K562 (cell line): ENCODE results near the gene IDI2. TPM values are rescaled to one million over a fixed set of nuclear protein-coding genes. Genes with fewer than 3 reads are reported as not detected.

Experiments
- CEBPB ChIP-seq: fragments of 450-650 bp; IDR thresholded peaks from 2 replicates; pipeline ENCODE4 v1.6.1; 2016; ENCODE audit warnings: missing genetic modification characterization, missing compliant biosample characterization
- CHAMP1 ChIP-seq: fragments of 450-650 bp; IDR thresholded peaks from 2 replicates; pipeline ENCODE4 v1.6.1; 2016; ENCODE audit warnings: mild to moderate bottlenecking
- CHCHD3 ChIP-seq: fragments of 250-450 bp; sonication (Bioruptor Pico); IDR thresholded peaks from 2 replicates; pipeline ENCODE4 v2.1.2; 2022; ENCODE audit warnings: mild to moderate bottlenecking
- ETS1 ChIP-seq: conservative IDR thresholded peaks from 2 replicates; pipeline ENCODE4 v1.6.1; 2011; ENCODE audit warnings: low read depth, mild to moderate bottlenecking, low read length; ENCODE audit not compliant: control insufficient read depth
- FOXJ2 ChIP-seq: fragments of 200-800 bp; sonication (Bioruptor generic); IDR thresholded peaks from 2 replicates; pipeline ENCODE4 v1.6.1; 2016; ENCODE audit warnings: missing genetic modification characterization, missing compliant biosample characterization
- HMG20A ChIP-seq: fragments of 450-650 bp; formaldehyde crosslinking; conservative IDR thresholded peaks from 2 replicates; pipeline ENCODE4 v1.4.0; 2020; ENCODE audit warnings: mild to moderate bottlenecking, mixed read lengths
- MNT ChIP-seq, 2 experiments: fragments of 450-650 bp; conservative IDR thresholded peaks; 2 replicates each; pipeline ENCODE4 v1.6.1; 2017; ENCODE audit warnings: mild to moderate bottlenecking in 2 of 2, moderate library complexity in 2 of 2
- MXI1 ChIP-seq: IDR thresholded peaks from 2 replicates; pipeline ENCODE4 v1.6.1; 2011; ENCODE audit warnings: low read depth, mild to moderate bottlenecking, improper control_type of control experiment, low read length
- NFATC3 ChIP-seq: fragments of 450-650 bp; IDR thresholded peaks from 2 replicates; pipeline ENCODE4 v1.6.1; 2017; ENCODE audit warnings: mild to moderate bottlenecking
- ZFP91 ChIP-seq: sonication (generic); formaldehyde crosslinking; IDR thresholded peaks from 2 replicates; pipeline ENCODE4 v1.8.0; 2022; ENCODE audit warnings: mild to moderate bottlenecking, missing genetic modification reagents
- ZKSCAN8 ChIP-seq: fragments of 200-800 bp; sonication (Bioruptor generic); IDR thresholded peaks from 2 replicates; pipeline ENCODE4 v1.6.1; 2016; ENCODE audit warnings: missing genetic modification characterization, missing compliant biosample characterization
- ZNF12 ChIP-seq: sonication (generic); formaldehyde crosslinking; IDR thresholded peaks from 2 replicates; pipeline ENCODE4 v1.4.0; 2020; ENCODE audit warnings: mild to moderate bottlenecking, missing genetic modification reagents
- ZNF253 ChIP-seq: fragments of 250-450 bp; sonication (Bioruptor Pico); conservative IDR thresholded peaks from 2 replicates; pipeline ENCODE4 v1.6.1; 2021; ENCODE audit warnings: mild to moderate bottlenecking
- ZNF395 ChIP-seq: fragments of 200-800 bp; sonication (Bioruptor generic); IDR thresholded peaks from 2 replicates; pipeline ENCODE4 v1.6.1; 2017; ENCODE audit warnings: missing genetic modification characterization, missing compliant biosample characterization
- ZNF518B ChIP-seq: fragments of 250-450 bp; sonication (Bioruptor Pico); IDR thresholded peaks from 2 replicates; pipeline ENCODE4 v1.5.0; 2021; ENCODE audit warnings: mild to moderate bottlenecking, moderate library complexity
- polyA plus RNA-seq, 8 experiments: library from polyadenylated mRNA; depleted of rRNA in 4 of 8; stranded (reverse) in 5 of 8; unstranded in 3 of 8; fragments of >200 nt; fragmentation: Nextera tagmentation in 2 of 8; fragmentation: Illumina TruSeq in 1 of 8; extraction: Ambion mirVana in 2 of 8; extraction: Trizol in 1 of 8; gene quantifications; 2 replicates each; pipeline versions ENCODE4 v1.2.1 to v1.2.3, GENCODE V29; 2011 to 2014; ENCODE audit warnings: inconsistent platforms in 1 of 8, missing spikeins in 1 of 8
- total RNA-seq, 7 experiments: library from RNA; depleted of rRNA in 6 of 7; stranded (reverse); fragments of >200 nt in 6 of 7; fragmentation: Illumina TruSeq in 2 of 7; extraction: Trizol in 2 of 7; gene quantifications; 2 replicates each; pipeline versions ENCODE4 v1.2.1 to v1.2.3, GENCODE V29; 2011 to 2021; ENCODE audit warnings: low replicate concordance in 1 of 7

IDI2 gene
- total and polyA plus RNA-seq, 9 of the 15 experiments (the other 6 are each of a cell fraction or from before 2014, with no cell fraction given): not detected

GRCh38 chr10:1056326-1057105 is 30.9 kb upstream of the IDI2 start, which contains the start of gene WDR37 (continued):
- TF ChIP-seq ETS1 (0 out of 2 replicates have a peak, but pooled peaks have one; percentile 14), FOXJ2 (no peak), MXI1 (no peak), NFATC3 (no peak), ZNF253 (no peak), ZNF395 (CRISPR knock-in tag) (no peak), MNT (conservative IDR thresholded peaks at IDR 0.05) (peak; percentile 60 to 81), CHAMP1 (no peak), ZKSCAN8 (CRISPR knock-in tag) (no peak), ZNF12 (CRISPR knock-in tag) (no peak), CEBPB (tag) (no peak), CHCHD3 (CRISPR knock-in tag) (no peak), ZNF518B (CRISPR knock-in tag) (no peak), ZFP91 (CRISPR knock-in tag) (no peak), HMG20A (no peak)
